HUES48 (cell line): ENCODE results near the gene CUL4A.

Experiments
- H3K27ac ChIP-seq: one replicate; pipeline ENCODE4 v1.7.0; 2013; ENCODE audit warnings: low read depth, low read length, inconsistent platforms
- H3K27me3 ChIP-seq: 2 replicates; pipeline ENCODE4 v1.6.1; 2013; ENCODE audit warnings: mild to moderate bottlenecking, low read length; ENCODE audit not compliant: control insufficient read depth, insufficient read depth
- H3K36me3 ChIP-seq: 2 replicates; pipeline ENCODE4 v1.6.1; 2013; ENCODE audit warnings: low read length; ENCODE audit not compliant: control insufficient read depth, insufficient read depth
- H3K4me1 ChIP-seq: 2 replicates; pipeline ENCODE4 v1.6.1; 2013; ENCODE audit warnings: mild to moderate bottlenecking, low read length; ENCODE audit not compliant: control insufficient read depth, insufficient read depth
- H3K4me3 ChIP-seq: 2 replicates; pipeline ENCODE4 v1.5.1; 2013; ENCODE audit warnings: mild to moderate bottlenecking, low read depth, low read length
- H3K9ac ChIP-seq: 2 replicates; pipeline ENCODE4 v1.6.1; 2013; ENCODE audit warnings: mild to moderate bottlenecking, low read depth, low read length, moderate library complexity
- H3K9me3 ChIP-seq: 2 replicates; pipeline ENCODE4 v1.6.1; 2013; ENCODE audit warnings: low read length; ENCODE audit not compliant: control insufficient read depth, insufficient read depth

Gene CUL4A

GRCh38 chr13:113224486-113224885 lies 15.1 kb downstream of the CUL4A start:
- Histone ChIP-seq H3K4me1 (no peaks in the 10 kb centered on the region), H3K36me3 (peaks cover 91% of the 10 kb centered on the region), H3K27ac (no peak overlapping the region), H3K9me3 (no peaks in the 10 kb centered on the region), H3K27me3 (no peaks in the 10 kb centered on the region), H3K4me3 (no peak overlapping the region), H3K9ac (no peak overlapping the region; the same call in 1 of the 2 replicates)

GRCh38 chr13:113225515-113225914 lies 16.1 kb downstream of the CUL4A start:
- no peaks in the 10 kb centered on the region for H3K9me3 ChIP-seq
- H3K27me3 ChIP-seq: no peaks in the 10 kb centered on the region
- peaks cover 91% of the 10 kb centered on the region for H3K36me3 ChIP-seq
- H3K9ac ChIP-seq: no peak overlapping the region
- no peaks in the 10 kb centered on the region for H3K4me1 ChIP-seq
- H3K4me3 ChIP-seq: no peak overlapping the region
- no peak overlapping the region for H3K27ac ChIP-seq

- Histone ChIP-seq H3K4me1 (no peaks in the 10 kb centered on the region), H3K9ac (no peak overlapping the region), H3K9me3 (no peaks in the 10 kb centered on the region), H3K4me3 (no peak overlapping the region), H3K27ac (no peak overlapping the region), H3K36me3 (peaks cover 84% of the 10 kb centered on the region), H3K27me3 (no peaks in the 10 kb centered on the region)
These were observed 17.5 kb downstream of the CUL4A start for GRCh38 chr13:113226873-113227450.

GRCh38 chr13:113229161-113229560 lies 19.7 kb downstream of the CUL4A start:
- Histone ChIP-seq H3K36me3 (peaks cover 76% of the 10 kb centered on the region), H3K9ac (no peak overlapping the region), H3K27ac (no peak overlapping the region), H3K4me3 (no peak overlapping the region), H3K9me3 (no peaks in the 10 kb centered on the region), H3K27me3 (no peaks in the 10 kb centered on the region), H3K4me1 (no peaks in the 10 kb centered on the region)

- H3K36me3 ChIP-seq: peaks cover 76% of the 10 kb centered on the region
- H3K9me3 ChIP-seq: no peaks in the 10 kb centered on the region
- no peaks in the 10 kb centered on the region for H3K4me1 ChIP-seq
- no peak overlapping the region for H3K4me3 ChIP-seq
- H3K27ac ChIP-seq: no peak overlapping the region
- H3K27me3 ChIP-seq: no peaks in the 10 kb centered on the region
- no peak overlapping the region for H3K9ac ChIP-seq
These were observed 20.4 kb downstream of the CUL4A start for GRCh38 chr13:113229791-113230190.

- Histone ChIP-seq H3K9ac (no peak overlapping the region), H3K9me3 (no peaks in the 10 kb centered on the region), H3K27ac (no peak overlapping the region), H3K4me1 (no peaks in the 10 kb centered on the region), H3K27me3 (no peaks in the 10 kb centered on the region), H3K4me3 (no peak overlapping the region), H3K36me3 (peaks cover 67% of the 10 kb centered on the region)
These were observed 22.1 kb downstream of the CUL4A start for GRCh38 chr13:113231306-113232207.

- no peak overlapping the region for H3K27ac ChIP-seq
- no peak overlapping the region for H3K4me3 ChIP-seq
- H3K9me3 ChIP-seq: no peaks in the 10 kb centered on the region
- no peaks in the 10 kb centered on the region for H3K4me1 ChIP-seq
- H3K27me3 ChIP-seq: no peaks in the 10 kb centered on the region
- H3K36me3 ChIP-seq: peaks cover 67% of the 10 kb centered on the region
- H3K9ac ChIP-seq: no peak overlapping the region
These were observed 23.0 kb downstream of the CUL4A start for GRCh38 chr13:113232208-113233003.

- Histone ChIP-seq H3K9ac (no peak overlapping the region), H3K9me3 (no peaks in the 10 kb centered on the region), H3K4me3 (no peak overlapping the region), H3K27ac (no peak overlapping the region), H3K4me1 (no peaks in the 10 kb centered on the region), H3K27me3 (no peaks in the 10 kb centered on the region), H3K36me3 (peaks cover 69% of the 10 kb centered on the region)
These were observed 23.7 kb downstream of the CUL4A start for GRCh38 chr13:113233101-113233500.

GRCh38 chr13:113238536-113238935 lies 29.1 kb downstream of the CUL4A start:
- Histone ChIP-seq H3K4me1 (peaks cover 2% of the 10 kb centered on the region), H3K9ac (no peak overlapping the region), H3K4me3 (no peak overlapping the region), H3K27me3 (no peaks in the 10 kb centered on the region), H3K27ac (no peak overlapping the region), H3K9me3 (no peaks in the 10 kb centered on the region), H3K36me3 (peaks cover 80% of the 10 kb centered on the region)

- Histone ChIP-seq H3K27ac (no peak overlapping the region), H3K4me1 (peaks cover 10% of the 10 kb centered on the region), H3K9me3 (no peaks in the 10 kb centered on the region), H3K36me3 (peaks cover 81% of the 10 kb centered on the region), H3K27me3 (no peaks in the 10 kb centered on the region), H3K9ac (no peak overlapping the region), H3K4me3 (no peak overlapping the region)
These were observed 29.9 kb downstream of the CUL4A start for GRCh38 chr13:113239357-113239756.

- Histone ChIP-seq H3K27ac (no peak overlapping the region), H3K9me3 (no peaks in the 10 kb centered on the region), H3K9ac (no peak overlapping the region), H3K4me1 (peaks cover 11% of the 10 kb centered on the region), H3K4me3 (no peak overlapping the region), H3K27me3 (no peaks in the 10 kb centered on the region), H3K36me3 (peaks cover 81% of the 10 kb centered on the region)
These were observed 30.6 kb downstream of the CUL4A start for GRCh38 chr13:113239986-113240385.
